ENCODE results near the gene RAB36. TPM values are rescaled to one million over a fixed set of nuclear protein-coding genes. Genes with fewer than 3 reads are reported as not detected.

RAB36 gene
- total RNA-seq, 1 donor from 2014 or later: 2.2 TPM

DNA sequence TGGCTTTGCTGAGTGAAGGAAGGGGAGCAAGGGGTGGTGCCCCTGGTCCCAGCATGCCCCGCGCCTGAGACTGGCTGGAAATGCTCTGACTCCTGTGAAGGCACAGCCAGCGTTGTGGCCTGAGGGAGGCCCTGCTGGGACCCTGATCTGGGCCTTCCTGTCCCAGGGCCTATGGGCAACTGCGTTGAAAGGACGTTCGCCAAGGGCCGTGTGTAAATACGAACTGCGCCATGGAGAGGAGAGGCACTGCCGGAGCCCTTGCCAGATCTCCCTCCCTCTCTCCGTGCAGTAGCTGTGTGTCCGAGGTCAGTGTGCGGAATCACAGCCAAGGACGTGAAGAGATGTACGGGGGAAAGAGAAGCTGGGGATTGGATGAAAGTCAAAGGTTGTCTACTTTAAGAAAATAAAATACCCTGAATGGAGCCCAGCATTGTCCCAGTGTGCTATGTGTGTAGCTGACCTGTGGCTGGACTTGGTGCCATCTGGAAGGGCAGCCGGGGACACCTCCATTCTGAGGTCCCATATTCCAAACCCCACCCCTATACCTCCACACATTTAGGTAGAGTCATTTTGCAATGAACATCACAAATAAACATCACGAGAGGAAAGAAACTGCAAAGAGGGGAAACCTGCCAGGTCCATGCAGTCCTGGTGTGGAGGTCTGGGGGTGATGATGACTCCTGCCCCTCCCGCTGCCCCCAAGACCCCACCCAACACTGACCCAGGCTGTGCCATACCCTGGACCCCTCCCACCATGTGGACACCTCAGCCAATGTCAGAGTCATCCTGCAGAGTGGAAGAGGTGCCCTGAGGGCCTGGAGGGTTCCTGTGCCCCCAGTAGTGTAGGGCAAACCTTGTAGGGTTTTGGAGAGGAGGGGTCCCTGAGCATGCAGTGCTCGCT is 20.4 kb upstream of the RAB36 start:
- no peak overlapping the region for H3K4me3 Mint-ChIP-seq (ENCODE audit: unreplicated experiment)

GRCh38 chr22:23125512-23126103 is 19.7 kb upstream of the RAB36 start:
- Mint-ChIP-seq H3K27ac (ENCODE audit: unreplicated experiment) (no peak overlapping the region), H3K9me3 (ENCODE audit: unreplicated experiment) (no peaks in the 10 kb centered on the region), H3K4me1 (ENCODE audit: unreplicated experiment) (peaks cover 1% of the 10 kb centered on the region), H3K27me3 (ENCODE audit: unreplicated experiment) (peaks cover 9% of the 10 kb centered on the region), H3K4me3 (ENCODE audit: unreplicated experiment) (no peak overlapping the region), H3K36me3 (ENCODE audit: low read depth, unreplicated experiment) (no peaks in the 10 kb centered on the region)
- TF ChIP-seq CTCF (IDR thresholded peaks at IDR 0.05; ENCODE audit: unreplicated experiment): no peak
- DNase-seq (ENCODE audit: low spot score): no peak

More for the DNA sequence above, 20.4 kb upstream of the RAB36 start:
- peaks cover 12% of the 10 kb centered on the region for H3K27me3 Mint-ChIP-seq (ENCODE audit: unreplicated experiment)
- no peaks in the 10 kb centered on the region for H3K9me3 Mint-ChIP-seq (ENCODE audit: unreplicated experiment)
- TF ChIP-seq CTCF (IDR thresholded peaks at IDR 0.05; ENCODE audit: unreplicated experiment): no peak
- H3K27ac Mint-ChIP-seq (ENCODE audit: unreplicated experiment): no peak overlapping the region
- H3K36me3 Mint-ChIP-seq (ENCODE audit: low read depth, unreplicated experiment): no peaks in the 10 kb centered on the region
- no peak for DNase-seq (ENCODE audit: low spot score)
- peaks cover 3% of the 10 kb centered on the region for H3K4me1 Mint-ChIP-seq (ENCODE audit: unreplicated experiment)

DNA sequence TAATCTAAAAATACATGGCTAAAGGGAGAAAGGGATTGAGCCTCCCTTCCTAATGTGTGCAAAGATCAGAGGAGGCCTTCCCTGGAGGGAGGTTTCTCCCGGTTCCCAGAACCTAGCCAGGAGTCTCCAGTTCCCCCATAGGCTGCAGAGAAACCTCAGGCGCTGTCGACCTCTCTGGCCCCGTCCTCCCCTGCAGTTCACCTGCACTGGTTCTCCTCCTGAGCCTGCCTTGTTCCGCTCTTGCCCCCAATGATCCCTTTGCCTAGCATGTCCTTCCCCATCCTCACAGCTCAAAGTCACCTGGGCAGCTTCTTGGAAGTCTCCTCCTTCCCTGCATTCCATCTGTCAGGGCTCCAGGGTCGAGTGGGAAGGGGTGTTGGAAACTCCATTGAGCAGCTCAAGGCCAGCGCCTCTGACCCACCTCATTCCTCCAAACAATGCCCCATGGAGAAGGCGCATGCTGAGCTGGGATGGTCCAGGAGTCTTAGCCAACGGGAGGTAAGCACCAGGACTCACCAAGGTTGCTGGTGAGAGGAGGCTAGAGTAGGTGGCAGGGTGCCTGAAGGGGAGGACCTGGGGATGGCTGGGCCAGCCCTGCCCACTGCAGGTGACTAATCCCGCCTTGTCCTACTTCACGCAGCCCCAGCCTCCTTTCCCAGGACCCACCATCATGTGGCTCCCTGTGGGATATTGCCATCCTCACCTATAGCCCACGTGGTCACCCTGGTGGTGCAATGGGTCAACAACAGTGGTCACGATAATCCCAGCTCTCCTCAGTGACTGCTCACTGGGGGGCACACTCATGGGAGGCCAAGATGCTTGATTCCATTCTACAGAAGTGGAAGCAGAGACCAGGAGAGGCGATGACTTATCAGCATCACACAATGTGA is 18.9 kb upstream of the RAB36 start:
- no peaks in the 10 kb centered on the region for H3K36me3 Mint-ChIP-seq (ENCODE audit: low read depth, unreplicated experiment)
- no peaks in the 10 kb centered on the region for H3K4me1 Mint-ChIP-seq (ENCODE audit: unreplicated experiment)
- DNase-seq (ENCODE audit: low spot score): no peak
- H3K27me3 Mint-ChIP-seq (ENCODE audit: unreplicated experiment): peaks cover 9% of the 10 kb centered on the region
- H3K27ac Mint-ChIP-seq (ENCODE audit: unreplicated experiment): no peak overlapping the region
- H3K9me3 Mint-ChIP-seq (ENCODE audit: unreplicated experiment): no peaks in the 10 kb centered on the region
- H3K4me3 Mint-ChIP-seq (ENCODE audit: unreplicated experiment): no peak overlapping the region
- TF ChIP-seq CTCF (IDR thresholded peaks at IDR 0.05; ENCODE audit: unreplicated experiment): no peak

DNA sequence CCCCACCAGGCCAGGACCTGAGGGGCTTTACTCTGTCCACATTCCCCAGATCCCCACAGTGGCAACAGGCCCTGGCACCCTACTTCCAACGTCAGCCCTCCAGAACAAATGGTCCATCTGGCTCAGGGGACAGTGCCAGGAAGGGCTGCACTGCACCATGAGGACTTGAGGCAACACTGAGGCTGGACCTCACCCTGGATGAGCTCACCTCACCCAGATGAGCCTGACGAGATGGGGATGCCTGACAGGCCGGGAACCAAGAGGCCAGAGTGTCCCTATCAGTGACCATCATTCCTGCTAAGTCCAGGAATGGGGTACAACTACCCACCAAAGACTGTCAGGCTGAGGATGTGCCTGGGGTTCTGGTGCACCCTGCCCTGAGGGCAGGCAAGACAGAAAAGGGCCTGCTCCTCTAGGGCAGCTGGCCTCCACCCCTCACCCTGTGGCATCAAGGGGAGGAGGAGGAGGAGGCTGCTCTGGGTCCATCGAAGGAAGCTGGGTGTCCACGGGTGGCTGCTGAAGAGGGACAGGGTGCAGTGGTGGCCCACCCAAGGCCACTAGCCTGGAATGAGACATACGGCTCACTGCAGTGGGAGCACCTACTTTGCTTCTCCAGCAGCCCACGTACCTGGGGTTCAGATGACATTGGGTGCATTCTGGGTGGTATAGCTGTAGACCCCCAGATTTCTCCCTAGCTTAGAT is 18.1 kb upstream of the RAB36 start:
- DNase-seq (ENCODE audit: low spot score): no peak
- no peak overlapping the region for H3K4me3 Mint-ChIP-seq (ENCODE audit: unreplicated experiment)
- H3K4me1 Mint-ChIP-seq (ENCODE audit: unreplicated experiment): no peaks in the 10 kb centered on the region
- H3K9me3 Mint-ChIP-seq (ENCODE audit: unreplicated experiment): no peaks in the 10 kb centered on the region
- H3K36me3 Mint-ChIP-seq (ENCODE audit: low read depth, unreplicated experiment): no peaks in the 10 kb centered on the region
- no peak for TF ChIP-seq CTCF (IDR thresholded peaks at IDR 0.05; ENCODE audit: unreplicated experiment)
- H3K27me3 Mint-ChIP-seq (ENCODE audit: unreplicated experiment): peaks cover 9% of the 10 kb centered on the region
- H3K27ac Mint-ChIP-seq (ENCODE audit: unreplicated experiment): no peak overlapping the region

Data from endothelial cell (in vitro differentiated cells).